ENCODE results near the gene CLEC16A.

CLEC16A gene

GRCh38 chr16:11114366-11115164, 170.2 kb downstream of the CLEC16A start:
- no peak overlapping the region for H3K4me3 ChIP-seq (replicated peaks; ENCODE audit: low read depth, low read length)
- DNase-seq (ENCODE audit: low read depth): no peak
- no peak for TF ChIP-seq CTCF (IDR thresholded peaks at IDR 0.05; ENCODE audit: low read length, missing control alignments)

- H3K4me3 ChIP-seq (replicated peaks; ENCODE audit: low read depth, low read length): no peak overlapping the region
- TF ChIP-seq CTCF (IDR thresholded peaks at IDR 0.05; ENCODE audit: low read length, missing control alignments): no peak
- DNase-seq (ENCODE audit: low read depth): no peak
Observed at GRCh38 chr16:11117576-11118211, 173.3 kb downstream of the CLEC16A start.

GRCh38 chr16:11118479-11118878, 174.1 kb downstream of the CLEC16A start:
- no peak for TF ChIP-seq CTCF (IDR thresholded peaks at IDR 0.05; ENCODE audit: low read length, missing control alignments)
- no peak overlapping the region for H3K4me3 ChIP-seq (replicated peaks; ENCODE audit: low read depth, low read length)
- no peak for DNase-seq (ENCODE audit: low read depth)

GRCh38 chr16:11121083-11121608, 176.8 kb downstream of the CLEC16A start:
- H3K4me3 ChIP-seq (replicated peaks; ENCODE audit: low read depth, low read length): no peak overlapping the region
- TF ChIP-seq CTCF (IDR thresholded peaks at IDR 0.05; ENCODE audit: low read length, missing control alignments): no peak
- no peak for DNase-seq (ENCODE audit: low read depth)

- no peak for TF ChIP-seq CTCF (IDR thresholded peaks at IDR 0.05; ENCODE audit: low read length, missing control alignments)
- no peak overlapping the region for H3K4me3 ChIP-seq (replicated peaks; ENCODE audit: low read depth, low read length)
- no peak for DNase-seq (ENCODE audit: low read depth)
Observed at GRCh38 chr16:11121914-11122692, 177.7 kb downstream of the CLEC16A start.

GRCh38 chr16:11123666-11124065, 179.3 kb downstream of the CLEC16A start:
- no peak for DNase-seq (ENCODE audit: low read depth)
- no peak for TF ChIP-seq CTCF (IDR thresholded peaks at IDR 0.05; ENCODE audit: low read length, missing control alignments)
- H3K4me3 ChIP-seq (replicated peaks; ENCODE audit: low read depth, low read length): no peak overlapping the region

Measured in fibroblast of pulmonary artery (primary cell).